AG10803 (cell line): ENCODE measurements around the gene C1QA.
"Not testable (repeated sequence)": the region's sequence is repeated elsewhere in the genome, so short reads cannot be mapped to it uniquely, and the experiment has no call there.

Source experiments
- DNase-seq: peaks from one replicate; pipeline ENCODE4 v3.0.0; 2010; ENCODE audit warnings: low read depth
- H3K4me3 ChIP-seq: 2 replicates; pipeline ENCODE4 v1.5.1; 2011; ENCODE audit warnings: mild to moderate bottlenecking, low read length, control low read depth
- CTCF ChIP-seq: conservative IDR thresholded peaks from 2 replicates; pipeline ENCODE4 v1.5.1; 2011; ENCODE audit warnings: mild to moderate bottlenecking, low read length, control low read depth, inconsistent platforms

Gene C1QA

GRCh38 chr1:22661880-22662279, 25.5 kb downstream of the C1QA start:
- no peak overlapping the region for H3K4me3 ChIP-seq
- no peak for DNase-seq
- no peak for TF ChIP-seq CTCF

- no peak for DNase-seq
- no peak overlapping the region for H3K4me3 ChIP-seq
- no peak for TF ChIP-seq CTCF
Measured at GRCh38 chr1:22662318-22662717, 25.9 kb downstream of the C1QA start.

- no peak for DNase-seq
- no peak overlapping the region for H3K4me3 ChIP-seq
- TF ChIP-seq CTCF = no peak
Measured at GRCh38 chr1:22662986-22663408, 26.6 kb downstream of the C1QA start.

- DNase-seq = peak; percentile 12
- no peak overlapping the region for H3K4me3 ChIP-seq
- peak; percentile 53 for TF ChIP-seq CTCF
Measured at GRCh38 chr1:22665752-22666151, 29.3 kb downstream of the C1QA start.

- no peak for DNase-seq
- TF ChIP-seq CTCF = no peak
- no peak overlapping the region for H3K4me3 ChIP-seq
Measured at GRCh38 chr1:22666412-22666811, 30.0 kb downstream of the C1QA start.

- not testable (repeated sequence) for DNase-seq, H3K4me3 ChIP-seq
Measured at GRCh38 chr1:22668840-22669239, 32.4 kb downstream of the C1QA start.

- no peak overlapping the region for H3K4me3 ChIP-seq
- DNase-seq = no peak
- TF ChIP-seq CTCF = no peak
Measured at GRCh38 chr1:22670352-22670975, 34.0 kb downstream of the C1QA start.

- no peak for TF ChIP-seq CTCF
Measured at GRCh38 chr1:22671999-22672398, 35.6 kb downstream of the C1QA start.

More at GRCh38 chr1:22671999-22672398, 35.6 kb downstream of the C1QA start:
- no peak for DNase-seq
- H3K4me3 ChIP-seq = no peak overlapping the region
